Ureter (tissue), 1 donor: ENCODE measurements around the gene MYCBP. TPM values are rescaled to one million over a fixed set of nuclear protein-coding genes. Genes with fewer than 3 reads are reported as not detected.
A peak's percentile ranks its signal among the peaks of the same experiment; 100 is the strongest.
"Not testable (repeated sequence)": the region's sequence is repeated elsewhere in the genome, so short reads cannot be mapped to it uniquely, and the experiment has no call there.

Experiments
- DNase-seq: peaks from one replicate; pipeline ENCODE4 v3.0.0-alpha.2; 2020; ENCODE audit warnings: low spot score
- total RNA-seq: library from RNA; stranded (reverse); gene quantifications from one replicate; pipeline ENCODE4 v1.2.4, GENCODE V29; 2023
- donor health status: DM: yes; HTN: yes; CAD: no.

Gene MYCBP, protein sequence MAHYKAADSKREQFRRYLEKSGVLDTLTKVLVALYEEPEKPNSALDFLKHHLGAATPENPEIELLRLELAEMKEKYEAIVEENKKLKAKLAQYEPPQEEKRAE
- 29.6 TPM for total RNA-seq

- DNase-seq, result peak; percentile 97
Observed at GRCh38 chr1:38873027-38873969, at the start of gene MYCBP. Gene MYCBP, minus strand, starts transcription at chr1:38873348. Its CDS starts 43 bp downstream, at chr1:38873305.

DNA sequence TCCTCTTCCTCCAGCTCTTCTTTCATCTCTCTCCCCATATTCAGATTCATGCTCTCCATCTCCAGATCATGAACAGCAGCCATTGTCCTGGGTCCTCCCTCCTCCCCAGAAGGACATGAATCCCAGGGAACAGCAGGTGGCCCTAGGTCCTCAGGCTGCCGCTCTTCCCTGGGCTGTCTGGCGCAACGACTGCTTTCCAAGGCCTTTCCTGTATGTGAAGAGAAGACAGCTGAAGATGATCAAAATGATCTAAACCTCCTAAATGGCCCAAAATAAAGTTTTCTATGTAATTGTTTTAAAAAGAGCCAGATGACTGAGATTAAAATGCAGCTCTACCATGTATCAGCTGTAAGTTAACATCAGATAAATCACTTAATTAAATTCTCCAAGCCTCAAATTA, 46.0 kb upstream of the MYCBP start:
- DNase-seq, result no peak

- DNase-seq, result no peak
Observed at GRCh38 chr1:38918568-38918967, 45.4 kb upstream of the MYCBP start.

- DNase-seq, result no peak
Observed at GRCh38 chr1:38917772-38918171, 44.6 kb upstream of the MYCBP start.

DNA sequence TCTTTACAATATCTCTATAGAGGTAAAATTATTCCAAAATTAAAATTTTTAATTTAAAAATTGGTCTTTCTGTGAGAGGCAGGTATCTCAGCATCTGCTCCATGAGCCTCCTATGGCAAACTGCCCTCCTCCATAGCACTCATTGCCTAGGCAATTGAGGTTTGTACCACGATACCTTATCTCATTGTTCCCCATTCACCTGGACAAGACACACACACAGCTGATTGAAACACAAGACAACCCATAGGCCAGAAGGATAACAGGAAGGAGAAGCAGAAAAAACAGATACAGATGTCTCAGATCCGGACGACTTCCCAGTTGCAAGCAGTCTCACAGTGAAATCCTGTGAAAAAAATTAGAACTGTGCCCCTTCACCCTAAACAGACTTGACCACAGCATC, 44.2 kb upstream of the MYCBP start:
- no peak for DNase-seq

DNA sequence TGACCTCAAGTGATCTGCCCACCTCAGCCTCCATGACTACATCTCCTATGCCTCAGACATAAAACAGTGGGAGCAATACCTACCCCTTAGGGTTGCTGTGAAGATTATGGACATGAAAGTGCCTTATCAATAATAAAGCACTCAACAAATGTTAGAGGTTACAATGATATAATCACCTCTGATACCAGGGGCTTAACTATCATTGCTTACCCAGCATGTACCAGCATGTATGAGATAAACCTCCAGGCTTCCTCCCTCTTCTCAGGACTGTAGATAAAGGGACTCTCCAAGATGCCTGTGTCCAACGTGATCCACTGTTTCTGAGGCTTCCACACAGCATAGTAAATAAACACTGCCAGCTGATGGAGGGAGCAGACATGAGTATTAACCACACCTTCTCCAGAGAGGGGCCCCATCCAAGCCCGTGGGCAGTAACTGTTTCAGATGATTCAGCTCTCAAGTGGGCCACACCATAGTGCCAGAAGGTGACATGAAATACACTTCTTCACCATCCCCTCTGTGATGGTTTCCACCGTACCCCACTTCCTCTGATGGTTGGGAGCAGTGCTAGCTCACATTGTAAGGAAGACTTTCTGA, 42.3 kb upstream of the MYCBP start:
- no peak for DNase-seq

DNA sequence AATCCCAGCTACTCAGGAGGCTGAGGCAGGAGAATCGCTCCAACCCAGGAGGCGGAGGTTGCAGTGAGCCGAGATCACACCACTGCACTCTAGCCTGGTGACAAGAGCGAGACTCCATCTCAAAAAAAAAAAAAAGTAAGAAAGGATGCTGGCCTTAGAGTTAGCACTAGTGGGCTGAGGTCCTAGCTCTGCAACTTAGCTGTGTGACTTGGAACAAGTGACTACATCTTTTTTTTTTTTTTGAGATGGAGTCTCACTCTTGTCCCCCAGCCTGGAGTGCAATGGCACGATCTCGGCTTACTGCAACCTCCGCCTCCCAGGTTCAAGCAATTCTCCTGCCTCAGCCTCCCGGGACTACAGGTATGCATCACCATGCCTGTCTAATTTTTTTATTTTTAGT, 41.8 kb upstream of the MYCBP start:
- DNase-seq, result not testable (repeated sequence)

GRCh38 chr1:38908821-38909220, 35.7 kb upstream of the MYCBP start:
- no peak for DNase-seq

GRCh38 chr1:38905985-38906384, 32.8 kb upstream of the MYCBP start:
- DNase-seq, result no peak

- DNase-seq, result no peak
Observed at GRCh38 chr1:38899560-38899959, 26.4 kb upstream of the MYCBP start.

DNA sequence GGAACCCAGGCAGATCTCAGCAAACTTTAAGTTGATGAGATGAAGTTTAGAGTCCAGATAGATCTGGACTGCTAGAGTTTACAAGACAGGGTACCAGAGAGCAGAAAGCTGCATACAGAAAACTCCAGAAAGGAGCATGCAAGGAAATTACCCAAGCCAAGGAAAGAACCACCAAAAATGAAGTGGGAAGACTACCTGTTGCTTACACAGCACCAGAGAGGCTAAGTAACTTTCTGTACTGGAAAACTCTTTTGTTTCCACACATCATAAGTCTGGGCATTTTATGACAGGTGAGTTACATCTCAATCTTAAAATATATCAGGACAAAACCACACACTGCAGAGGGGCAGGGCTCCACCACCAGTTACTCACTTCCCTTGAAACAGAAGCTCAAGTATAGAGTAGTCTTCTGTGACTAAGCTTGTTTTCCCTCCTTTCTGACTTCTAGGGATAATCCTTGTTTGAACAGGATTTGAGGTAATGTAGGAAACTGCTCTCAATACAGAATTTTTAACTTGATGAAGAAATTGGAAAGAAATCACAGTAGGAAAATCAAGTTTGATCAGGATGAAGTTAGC, 25.6 kb upstream of the MYCBP start:
- no peak for DNase-seq

DNA sequence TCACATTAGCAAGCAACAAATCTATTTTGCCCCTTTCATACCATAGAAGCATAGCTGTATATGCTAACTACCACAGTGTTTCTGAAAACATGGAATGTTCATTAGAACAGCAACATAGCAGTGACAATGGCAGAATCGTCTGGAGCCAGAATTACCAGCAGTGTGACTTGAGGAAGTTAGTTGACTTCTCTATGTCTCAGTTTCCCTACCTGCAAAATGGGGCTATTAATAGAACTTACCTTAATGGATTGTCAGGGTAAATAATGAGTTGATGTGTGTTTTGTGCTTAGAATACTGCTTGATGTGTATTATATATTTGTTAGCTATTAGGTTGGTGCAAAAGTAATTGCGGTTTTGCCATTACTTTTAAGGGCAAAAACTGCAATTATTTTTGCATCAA, 23.0 kb upstream of the MYCBP start:
- no peak for DNase-seq

DNA sequence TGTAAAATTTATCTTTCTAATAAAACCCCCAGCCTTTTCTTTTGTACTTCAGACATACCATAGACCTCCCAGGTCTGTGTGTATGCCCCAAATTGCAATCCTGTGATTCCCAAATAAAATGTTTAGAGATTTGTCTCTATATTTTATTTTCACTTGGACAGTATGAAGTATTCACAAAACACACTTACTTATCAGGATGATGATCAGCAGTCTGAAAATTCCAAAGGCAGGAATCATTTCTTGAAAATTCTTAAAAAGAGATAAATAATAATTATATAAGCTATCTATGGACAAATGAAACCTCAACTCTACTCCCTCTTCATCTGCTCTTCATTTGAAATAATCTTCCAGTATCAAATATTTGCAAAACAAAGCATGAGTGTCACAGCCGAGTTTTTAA, 19.8 kb upstream of the MYCBP start:
- DNase-seq, result no peak

GRCh38 chr1:38891753-38892152, 18.6 kb upstream of the MYCBP start:
- DNase-seq, result no peak

DNA sequence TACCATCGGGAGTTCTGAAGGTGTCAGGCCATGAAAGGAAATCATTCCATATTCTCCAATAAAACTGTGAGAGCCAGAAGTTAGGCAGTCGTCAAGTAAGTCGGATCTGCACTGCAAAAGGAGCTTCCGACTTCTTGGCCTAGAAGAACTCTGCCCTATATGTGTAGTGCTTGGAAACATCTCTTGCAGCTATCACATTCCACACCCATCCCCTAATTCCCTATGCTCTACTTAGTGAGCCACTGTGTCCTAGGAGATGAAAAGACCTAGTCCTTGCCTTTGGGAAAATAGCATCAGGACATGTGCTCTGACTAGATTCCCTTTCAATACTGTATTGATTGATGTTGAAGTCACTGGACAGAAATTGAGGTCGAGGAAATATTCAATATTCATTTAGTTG, 16.4 kb upstream of the MYCBP start:
- no peak for DNase-seq

DNA sequence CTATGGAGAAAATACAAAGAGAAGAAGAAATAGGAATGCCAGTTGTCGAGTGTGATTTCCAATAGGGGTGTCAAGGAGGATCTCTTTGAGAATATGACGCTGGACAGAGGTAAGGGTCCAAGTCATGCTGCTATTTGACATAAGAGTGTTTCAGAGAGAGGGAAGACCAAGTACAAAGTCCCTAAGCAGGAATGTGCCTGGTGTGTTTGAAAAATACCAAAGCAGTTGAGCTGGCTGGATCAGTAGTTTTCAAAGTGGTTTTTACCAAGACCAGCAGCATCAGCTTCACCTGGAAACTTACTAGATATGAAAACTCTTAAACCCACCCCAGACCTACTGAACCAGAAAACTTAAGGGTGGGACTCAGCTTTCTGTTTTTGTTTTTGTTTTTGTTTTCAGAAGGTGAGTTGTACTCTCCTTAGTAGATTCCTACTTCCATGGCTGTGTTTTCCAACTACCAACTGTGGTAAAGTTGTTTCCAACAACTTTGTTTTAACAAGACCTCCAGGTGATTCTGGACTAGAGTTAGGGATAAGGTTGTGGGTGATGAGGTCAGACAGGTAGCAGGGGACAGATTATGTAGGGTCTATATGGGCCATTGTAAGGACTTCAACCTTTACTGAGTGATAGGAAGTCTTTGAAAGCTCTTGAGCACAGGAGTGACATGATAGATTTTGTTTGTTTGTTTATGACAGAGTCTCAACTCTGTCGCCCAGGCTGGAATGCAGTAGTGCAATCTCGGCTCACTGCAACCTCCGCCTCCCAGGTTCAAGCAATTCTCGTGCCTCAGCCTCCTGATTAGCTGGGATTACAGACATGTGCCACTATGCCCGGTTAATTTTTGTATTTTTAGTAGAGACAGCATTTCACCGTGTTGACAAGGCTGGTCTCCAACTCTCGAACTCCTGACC, 15.5 kb upstream of the MYCBP start:
- DNase-seq, result no peak

- DNase-seq, result no peak
Observed at GRCh38 chr1:38885092-38885491, 11.9 kb upstream of the MYCBP start.

GRCh38 chr1:38881487-38881886, 8.3 kb upstream of the MYCBP start, which contains the start of gene GJA9:
Gene GJA9, minus strand, starts transcription at chr1:38881587. Its CDS starts 5,489 bp downstream, at chr1:38876098.
- no peak for DNase-seq

DNA sequence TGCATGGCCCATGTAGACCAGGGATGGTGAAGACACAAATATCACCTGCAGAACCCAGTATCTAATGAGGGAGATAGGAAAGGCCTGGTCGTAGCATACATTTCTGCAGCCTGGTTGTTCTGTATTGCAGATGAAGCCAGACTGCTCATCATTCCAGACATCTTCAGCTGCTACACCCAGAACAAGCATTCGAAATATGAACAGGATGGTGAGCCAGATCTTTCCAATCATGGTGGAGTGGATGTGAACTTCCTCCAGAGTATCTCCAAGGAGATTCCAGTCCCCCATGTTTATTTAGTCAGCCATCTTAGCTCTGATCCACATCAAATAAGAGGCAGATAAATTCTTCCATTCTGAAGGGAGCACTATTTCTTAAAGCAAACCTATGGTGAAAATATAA, 2.7 kb upstream of the MYCBP start:
- DNase-seq, result no peak

- no peak for DNase-seq
Observed at GRCh38 chr1:38872401-38873026, 634 bp downstream of the MYCBP start.

GRCh38 chr1:38870996-38871395, 2.2 kb downstream of the MYCBP start:
- no peak for DNase-seq
